ENCODE measurements around the gene TMEM121. TPM values are rescaled to one million over a fixed set of nuclear protein-coding genes. Genes with fewer than 3 reads are reported as not detected.
A peak's percentile ranks its signal among the peaks of the same experiment; 100 is the strongest.

The TMEM121 gene
- total and polyA plus RNA-seq, 4 donors, result 0.33 to 1.5 (median 0.37) TPM; not detected in 1

- TF ChIP-seq HNF4G (IDR thresholded peaks at IDR 0.05), result no peak
- no peak for TF ChIP-seq RAD21 (IDR thresholded peaks at IDR 0.05)
- no peak for TF ChIP-seq EGR1 (IDR thresholded peaks at IDR 0.05; ENCODE audit: low read depth in 2 of 2)
- TF ChIP-seq GABPA (IDR thresholded peaks at IDR 0.05 in 1 of 2, conservative IDR thresholded peaks at IDR 0.05 in 1 of 2), result no peak
- no peak for TF ChIP-seq HNF4A (conservative IDR thresholded peaks at IDR 0.05)
- no peak for TF ChIP-seq JUND (IDR thresholded peaks at IDR 0.05)
- no peak for TF ChIP-seq NR2F2 (IDR thresholded peaks at IDR 0.05)
Observed at GRCh38 chr14:105483300-105484068, 42.9 kb upstream of the TMEM121 start (continued).

GRCh38 chr14:105484069-105484996, 42.0 kb upstream of the TMEM121 start:
- Histone ChIP-seq H3K9ac (ENCODE audit: low read depth in 1 of 2, low read length in 2 of 2) (no peak overlapping the region), H3K4me3 (ENCODE audit: low read depth in 1 of 3, low read length in 3 of 3) (no peak overlapping the region), H3K27me3 (ENCODE audit: control insufficient read depth in 4 of 4, insufficient read depth in 4 of 4, low read length in 3 of 4) (no peaks in the 10 kb centered on the region), H3K9me3 (ENCODE audit: control insufficient read depth in 4 of 4, low read length in 3 of 4) (no peaks in the 10 kb centered on the region), H3K27ac (ENCODE audit: low read depth in 1 of 2, low read length in 2 of 2) (no peak overlapping the region), H3K36me3 (ENCODE audit: control insufficient read depth in 4 of 4, insufficient read depth in 3 of 4, low read depth in 1 of 4, low read length in 3 of 4) (peaks cover 0 to 1% (median 0%) of the 10 kb centered on the region in 4 donors), H3K4me1 (ENCODE audit: control insufficient read depth in 4 of 4, insufficient read depth in 4 of 4, low read length in 3 of 4) (peaks cover 10 to 41% (median 20%) of the 10 kb centered on the region in 4 donors)
- DNase-seq (ENCODE audit: low spot score), result no peak
- no peak for TF ChIP-seq ZBTB33 (IDR thresholded peaks at IDR 0.05)
- peak in 1 of 2 donors; percentile 27 for TF ChIP-seq RXRA (IDR thresholded peaks at IDR 0.05)
- no peak for TF ChIP-seq YY1 (IDR thresholded peaks at IDR 0.05)
- 72% methylated on average over 20 of the region's 20 CpGs for WGBS

GRCh38 chr14:105484997-105485393, 41.4 kb upstream of the TMEM121 start:
- no peaks in the 10 kb centered on the region for H3K9me3 ChIP-seq (ENCODE audit: control insufficient read depth in 4 of 4, low read length in 3 of 4)
- peaks cover 0 to 1% (median 0%) of the 10 kb centered on the region in 4 donors for H3K36me3 ChIP-seq (ENCODE audit: control insufficient read depth in 4 of 4, insufficient read depth in 3 of 4, low read depth in 1 of 4, low read length in 3 of 4)
- TF ChIP-seq JUND (IDR thresholded peaks at IDR 0.05), result no peak
- no peak for TF ChIP-seq MAX (IDR thresholded peaks at IDR 0.05)
- no peak for TF ChIP-seq ATF3 (IDR thresholded peaks at IDR 0.05)
- TF ChIP-seq YY1 (IDR thresholded peaks at IDR 0.05), result no peak
- no peak for TF ChIP-seq SP1 (IDR thresholded peaks at IDR 0.05)
- TF ChIP-seq FOXA1 (IDR thresholded peaks at IDR 0.05), result no peak
- no peak for TF ChIP-seq HNF4G (IDR thresholded peaks at IDR 0.05)
- TF ChIP-seq NR2F2 (IDR thresholded peaks at IDR 0.05), result no peak
- no peak for TF ChIP-seq CTCF (IDR thresholded peaks at IDR 0.05; ENCODE audit: low read depth, low read length, missing input control)
- no peak for TF ChIP-seq EGR1 (IDR thresholded peaks at IDR 0.05; ENCODE audit: low read depth in 2 of 2)
- no peak for TF ChIP-seq ZBTB33 (IDR thresholded peaks at IDR 0.05)
- no peak for TF ChIP-seq HNF4A (conservative IDR thresholded peaks at IDR 0.05)
- no peak for TF ChIP-seq RXRA (IDR thresholded peaks at IDR 0.05)
- TF ChIP-seq REST (IDR thresholded peaks at IDR 0.05), result no peak
- TF ChIP-seq TAF1 (conservative IDR thresholded peaks at IDR 0.05), result no peak
- no peak for TF ChIP-seq FOXA2 (IDR thresholded peaks at IDR 0.05)
- WGBS, result 79% methylated on average over 16 of the region's 16 CpGs
- peaks cover 10 to 47% (median 23%) of the 10 kb centered on the region in 4 donors for H3K4me1 ChIP-seq (ENCODE audit: control insufficient read depth in 4 of 4, insufficient read depth in 4 of 4, low read length in 3 of 4)
- no peak overlapping the region for H3K9ac ChIP-seq (ENCODE audit: low read depth in 1 of 2, low read length in 2 of 2)
- DNase-seq (ENCODE audit: low spot score), result no peak
- no peak overlapping the region for H3K4me3 ChIP-seq (ENCODE audit: low read depth in 1 of 3, low read length in 3 of 3)
- no peaks in the 10 kb centered on the region for H3K27me3 ChIP-seq (ENCODE audit: control insufficient read depth in 4 of 4, insufficient read depth in 4 of 4, low read length in 3 of 4)
- H3K27ac ChIP-seq (ENCODE audit: low read depth in 1 of 2, low read length in 2 of 2), result no peak overlapping the region
